CD14-positive monocyte (primary cell): ENCODE results near the gene FYTTD1. TPM values are rescaled to one million over a fixed set of nuclear protein-coding genes. Genes with fewer than 3 reads are reported as not detected.

Source experiments
- DNase-seq, 3 donors: peaks; one replicate each; pipeline ENCODE4 v3.0.0-alpha.2; 2011 to 2022
- H2AFZ ChIP-seq: 2 replicates; pipeline ENCODE4 v1.6.0; 2012; ENCODE audit warnings: mild to moderate bottlenecking, low read depth, low read length, inconsistent platforms; ENCODE audit not compliant: insufficient read depth, poor library complexity, severe bottlenecking
- H3K27ac ChIP-seq, 2 donors: 1 replicate in 1 of 2; 2 replicates in 1 of 2; pipeline ENCODE4 v1.5.1; 2012 to 2013; ENCODE audit warnings: low read length in 2 of 2, control low read depth in 1 of 2, inconsistent platforms in 1 of 2, low read depth in 1 of 2, mild to moderate bottlenecking in 1 of 2
- H3K27me3 ChIP-seq, 2 donors: one replicate each; pipeline versions ENCODE4 v1.6.0 to v1.6.1; 2011 to 2013; ENCODE audit warnings: low read length in 2 of 2; ENCODE audit not compliant: control insufficient read depth in 2 of 2, insufficient read depth in 2 of 2
- H3K36me3 ChIP-seq, 2 donors: replicated peaks in 1 of 2; 1 replicate in 1 of 2; 2 replicates in 1 of 2; pipeline versions ENCODE4 v1.5.1 to v1.6.1; 2012 to 2013; ENCODE audit warnings: low read length in 2 of 2, control low read depth in 1 of 2, inconsistent platforms in 1 of 2, mild to moderate bottlenecking in 1 of 2; ENCODE audit not compliant: insufficient read depth in 2 of 2, control insufficient read depth in 1 of 2
- H3K4me1 ChIP-seq, 2 donors: 1 replicate in 1 of 2; 2 replicates in 1 of 2; pipeline versions ENCODE4 v1.5.1 to v1.6.1; 2012 to 2013; ENCODE audit warnings: low read length in 2 of 2, control low read depth in 1 of 2, inconsistent platforms in 1 of 2, mild to moderate bottlenecking in 1 of 2, moderate library complexity in 1 of 2; ENCODE audit not compliant: insufficient read depth in 2 of 2, control insufficient read depth in 1 of 2
- H3K4me2 ChIP-seq: replicated peaks from 2 replicates; pipeline ENCODE3; 2012; ENCODE audit warnings: low read length, moderate library complexity, mild to moderate bottlenecking; ENCODE audit not compliant: poor library complexity, severe bottlenecking; ENCODE audit errors: extremely low read depth
- H3K4me3 ChIP-seq, 3 experiments: fragments of 200-600 bp in 1 of 3; sonication (generic) in 1 of 3; replicated peaks in 1 of 3; 1 replicate in 2 of 3; 2 replicates in 1 of 3; pipeline ENCODE4 v1.5.1; 2011 to 2013; ENCODE audit warnings: low read length in 3 of 3, mild to moderate bottlenecking in 3 of 3, control low read depth in 2 of 3, low read depth in 2 of 3, inconsistent platforms in 1 of 3, moderate library complexity in 1 of 3
- H3K79me2 ChIP-seq: 2 replicates; pipeline ENCODE4 v1.6.0; 2012; ENCODE audit warnings: mild to moderate bottlenecking, control low read depth, inconsistent platforms, low read length, moderate library complexity; ENCODE audit not compliant: insufficient read depth
- H3K9ac ChIP-seq: 2 replicates; pipeline ENCODE4 v1.6.0; 2017; ENCODE audit warnings: low read length, mild to moderate bottlenecking; ENCODE audit not compliant: insufficient read depth, poor library complexity, severe bottlenecking
- H3K9me3 ChIP-seq, 2 donors: replicated peaks in 1 of 2; 1 replicate in 1 of 2; 2 replicates in 1 of 2; pipeline versions ENCODE4 v1.5.1 to v1.6.1; 2012 to 2013; ENCODE audit warnings: low read length in 2 of 2, control low read depth in 1 of 2; ENCODE audit not compliant: control insufficient read depth in 1 of 2, insufficient read depth in 1 of 2
- H4K20me1 ChIP-seq: 2 replicates; pipeline ENCODE4 v1.6.0; 2012; ENCODE audit warnings: mild to moderate bottlenecking, low read length, control low read depth, moderate library complexity; ENCODE audit not compliant: insufficient read depth
- H3K27ac Mint-ChIP-seq, 7 donors: one replicate each; pipeline ENCODE4 v1.8.0; 2020; ENCODE audit warnings: mild to moderate bottlenecking in 7 of 7, mixed read lengths in 7 of 7, moderate library complexity in 6 of 7, inconsistent platforms in 2 of 7
- H3K27me3 Mint-ChIP-seq, 3 donors: one replicate each; pipeline ENCODE4 v1.8.0; 2021 to 2022; ENCODE audit warnings: low read depth in 3 of 3, mild to moderate bottlenecking in 3 of 3, mixed read lengths in 3 of 3, moderate library complexity in 3 of 3, inconsistent platforms in 1 of 3
- H3K36me3 Mint-ChIP-seq, 2 donors: one replicate each; pipeline ENCODE4 v1.8.0; 2020; ENCODE audit warnings: mixed read lengths in 2 of 2, inconsistent platforms in 1 of 2, mild to moderate bottlenecking in 1 of 2
- H3K4me1 Mint-ChIP-seq: one replicate; pipeline ENCODE4 v1.8.0; 2020; ENCODE audit warnings: mild to moderate bottlenecking, mixed read lengths
- H3K4me3 Mint-ChIP-seq, 2 donors: one replicate each; pipeline ENCODE4 v1.8.0; 2020; ENCODE audit warnings: mild to moderate bottlenecking in 2 of 2, mixed read lengths in 2 of 2, moderate library complexity in 1 of 2
- H3K9me3 Mint-ChIP-seq, 7 donors: one replicate each; pipeline ENCODE4 v1.8.0; 2020 to 2022; ENCODE audit warnings: mixed read lengths in 7 of 7, mild to moderate bottlenecking in 6 of 7, moderate library complexity in 6 of 7, inconsistent platforms in 2 of 7
- WGBS: methylation state at CpG from one replicate; pipeline ENCODE4 v1.1.5; 2013; ENCODE audit warnings: missing lambda C conversion rate; ENCODE audit not compliant: insufficient coverage; 5-methylcytosine and 5-hydroxymethylcytosine counted together
- intact Hi-C, 2 donors: fragments of 100-400 bp; cut with micrococcal nuclease; formaldehyde crosslinking; loops; one replicate each; pipeline versions ENCODE4 v1.15.0 to v1.15.1; 2023
- polyA plus RNA-seq, 3 donors: library from polyadenylated mRNA; depleted of rRNA in 1 of 3; unstranded in 2 of 3; stranded (reverse) in 1 of 3; fragments of 300-500 nt in 2 of 3; fragments of >200 nt in 1 of 3; fragmentation: Illumina TruSeq in 2 of 3; gene quantifications; 1 replicate in 2 of 3; 2 replicates in 1 of 3; pipeline ENCODE4 v1.2.3, GENCODE V29; 2012 to 2021
- TF ChIP-seq, protein P1 (sequence below): fragments of 200-600 bp; IDR thresholded peaks from one replicate; pipeline ENCODE4 v1.8.0; 2022; ENCODE audit warnings: antibody characterized with exemption, mild to moderate bottlenecking

Gene FYTTD1
- polyA plus RNA-seq, 3 donors, result 11.5 to 73.2 (median 59.4) TPM

DNA sequence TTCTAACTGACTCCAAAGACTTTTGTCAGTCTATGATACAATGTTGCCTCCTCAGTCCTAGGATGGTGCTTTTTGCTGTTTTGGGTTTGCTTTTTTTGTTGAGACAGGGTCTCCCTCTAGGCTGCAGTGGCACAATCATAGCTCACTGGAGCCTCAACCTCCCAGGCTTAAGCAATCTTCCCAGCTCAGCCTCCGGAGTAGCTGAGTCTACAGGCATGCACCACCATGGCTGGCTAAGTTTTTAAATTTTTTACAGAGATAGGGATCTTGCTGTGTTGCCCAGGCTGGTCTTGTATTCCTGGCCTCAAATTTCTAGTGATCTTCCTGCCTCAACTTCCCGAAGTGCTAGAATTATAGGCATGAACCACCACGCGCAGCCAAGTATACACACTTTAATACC lies 35.4 kb upstream of the FYTTD1 start:
- peaks cover 19% of the 10 kb centered on the region for H4K20me1 ChIP-seq
- no peak overlapping the region for H3K27ac ChIP-seq
- Mint-ChIP-seq H3K27ac (peak overlapping the region in 2 of 7 donors; percentile 19 to 42), H3K36me3 (peaks cover 40 to 53% of the 10 kb centered on the region in 2 donors), H3K4me3 (no peak overlapping the region), H3K9me3 (no peaks in the 10 kb centered on the region), H3K4me1 (peaks cover 22% of the 10 kb centered on the region), H3K27me3 (peaks cover 0 to 2% (median 0%) of the 10 kb centered on the region in 3 donors)
- H3K27me3 ChIP-seq, result no peaks in the 10 kb centered on the region
- intact Hi-C loops, result no loop called here
- TF ChIP-seq, protein P1, sequence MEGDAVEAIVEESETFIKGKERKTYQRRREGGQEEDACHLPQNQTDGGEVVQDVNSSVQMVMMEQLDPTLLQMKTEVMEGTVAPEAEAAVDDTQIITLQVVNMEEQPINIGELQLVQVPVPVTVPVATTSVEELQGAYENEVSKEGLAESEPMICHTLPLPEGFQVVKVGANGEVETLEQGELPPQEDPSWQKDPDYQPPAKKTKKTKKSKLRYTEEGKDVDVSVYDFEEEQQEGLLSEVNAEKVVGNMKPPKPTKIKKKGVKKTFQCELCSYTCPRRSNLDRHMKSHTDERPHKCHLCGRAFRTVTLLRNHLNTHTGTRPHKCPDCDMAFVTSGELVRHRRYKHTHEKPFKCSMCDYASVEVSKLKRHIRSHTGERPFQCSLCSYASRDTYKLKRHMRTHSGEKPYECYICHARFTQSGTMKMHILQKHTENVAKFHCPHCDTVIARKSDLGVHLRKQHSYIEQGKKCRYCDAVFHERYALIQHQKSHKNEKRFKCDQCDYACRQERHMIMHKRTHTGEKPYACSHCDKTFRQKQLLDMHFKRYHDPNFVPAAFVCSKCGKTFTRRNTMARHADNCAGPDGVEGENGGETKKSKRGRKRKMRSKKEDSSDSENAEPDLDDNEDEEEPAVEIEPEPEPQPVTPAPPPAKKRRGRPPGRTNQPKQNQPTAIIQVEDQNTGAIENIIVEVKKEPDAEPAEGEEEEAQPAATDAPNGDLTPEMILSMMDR, result no peak
- no peak for DNase-seq
- no peak overlapping the region for H3K9ac ChIP-seq
- WGBS, result no CpG with 5 or more reads among the region's 4 CpGs
- H3K79me2 ChIP-seq, result peaks cover 34% of the 10 kb centered on the region
- H3K4me3 ChIP-seq, result no peak overlapping the region
- H3K36me3 ChIP-seq, result peaks cover 14 to 38% of the 10 kb centered on the region in 2 donors
- H2AFZ ChIP-seq, result no peak overlapping the region
- peaks cover 21 to 28% of the 10 kb centered on the region in 2 donors for H3K4me1 ChIP-seq
- no peaks in the 10 kb centered on the region for H3K9me3 ChIP-seq
- H3K4me2 ChIP-seq, result no peak overlapping the region

DNA sequence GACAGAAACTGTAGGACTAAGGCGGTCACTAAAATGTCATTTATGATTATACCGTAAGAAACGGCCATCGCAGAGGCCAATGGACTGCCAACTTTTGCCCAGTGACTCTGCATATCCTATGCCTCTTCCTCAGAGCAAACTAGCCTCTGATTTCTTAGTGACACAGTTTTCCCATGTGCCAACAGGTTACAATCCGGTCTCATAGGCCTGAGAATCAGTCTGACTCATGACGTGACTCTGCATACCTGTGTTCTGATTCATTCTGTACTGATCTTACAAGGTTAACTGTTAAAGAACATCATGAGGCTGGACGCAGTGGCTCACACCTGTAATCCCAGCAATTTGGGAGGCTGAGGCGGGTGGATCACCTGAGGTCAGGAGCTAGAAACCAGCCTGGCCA lies 30.8 kb upstream of the FYTTD1 start:
- Mint-ChIP-seq H3K9me3 (peaks cover 4 to 11% (median 8%) of the 10 kb centered on the region in 7 donors), H3K27me3 (no peaks in the 10 kb centered on the region), H3K4me1 (peaks cover 19% of the 10 kb centered on the region), H3K36me3 (peaks cover 49 to 64% of the 10 kb centered on the region in 2 donors), H3K4me3 (no peak overlapping the region), H3K27ac (no peak overlapping the region)
- Histone ChIP-seq H3K27ac (no peak overlapping the region), H3K27me3 (no peaks in the 10 kb centered on the region), H3K4me3 (no peak overlapping the region), H3K4me2 (no peak overlapping the region), H3K79me2 (peaks cover 49% of the 10 kb centered on the region), H3K36me3 (peaks cover 12 to 44% of the 10 kb centered on the region in 2 donors), H3K9me3 (peaks cover 4 to 7% of the 10 kb centered on the region in 2 donors), H2AFZ (no peak overlapping the region), H3K4me1 (peaks cover 12 to 17% of the 10 kb centered on the region in 2 donors), H4K20me1 (peaks cover 52% of the 10 kb centered on the region), H3K9ac (no peak overlapping the region)
- intact Hi-C loops, result no loop called here
- 100% methylated on average over 4 of the region's 8 CpGs for WGBS
- TF ChIP-seq, protein P1, result no peak
- DNase-seq, result no peak
